GM21447 (cell line): Measurements from ENCODE around the gene HHATL.

Experiments used
- ATAC-seq: cut with Tn5 transposase; IDR thresholded peaks from one replicate; pipeline ENCODE4 v1.9.1; 2021; ENCODE audit not compliant: unreplicated experiment

HHATL gene

GRCh38 chr3:42713747-42714146 lies 11.1 kb upstream of the HHATL start:
- no peak for ATAC-seq

- no peak for ATAC-seq
These were observed 10.2 kb upstream of the HHATL start for GRCh38 chr3:42712688-42713372.

- no peak for ATAC-seq
These were observed 9.7 kb upstream of the HHATL start for GRCh38 chr3:42712344-42712648.

GRCh38 chr3:42711491-42712343 lies 9.1 kb upstream of the HHATL start:
- ATAC-seq, result no peak

GRCh38 chr3:42710323-42711021 lies 7.9 kb upstream of the HHATL start:
- no peak for ATAC-seq

GRCh38 chr3:42709621-42710020 lies 7.0 kb upstream of the HHATL start:
- no peak for ATAC-seq

- ATAC-seq, result no peak
These were observed 6.1 kb upstream of the HHATL start for GRCh38 chr3:42708611-42709151.

- ATAC-seq, result no peak
These were observed 5.2 kb upstream of the HHATL start for GRCh38 chr3:42707620-42708355.

GRCh38 chr3:42706721-42707619 lies 4.4 kb upstream of the HHATL start:
- ATAC-seq, result no peak

- no peak for ATAC-seq
These were observed 3.5 kb upstream of the HHATL start for GRCh38 chr3:42705962-42706585.

- no peak for ATAC-seq
These were observed 2.6 kb upstream of the HHATL start for GRCh38 chr3:42705058-42705767.

GRCh38 chr3:42704136-42704841 lies 1.7 kb upstream of the HHATL start:
- no peak for ATAC-seq

- ATAC-seq, result no peak
These were observed 1.1 kb upstream of the HHATL start for GRCh38 chr3:42703695-42704025.

- no peak for ATAC-seq
These were observed 540 bp upstream of the HHATL start for GRCh38 chr3:42702982-42703694.

GRCh38 chr3:42701371-42702065 lies 1.1 kb downstream of the HHATL start:
- no peak for ATAC-seq

- ATAC-seq, result no peak
These were observed 2.0 kb downstream of the HHATL start for GRCh38 chr3:42700366-42701288.
